GM18951 (cell line): Measurements from ENCODE around the gene INTS1.

ENCODE experiments used
- POLR2A ChIP-seq: IDR thresholded peaks from 4 replicates; pipeline ENCODE4 v1.6.1; 2011; ENCODE audit warnings: mild to moderate bottlenecking; ENCODE audit not compliant: insufficient read length, insufficient read depth; ENCODE audit errors: extremely low read depth
- in situ Hi-C: fragments of 300-500 bp; cut with MboI; formaldehyde crosslinking; loops from one replicate; pipeline ENCODE4 v1.12.0; 2022; ENCODE audit warnings: low sequenced_read_pairs, mixed read lengths, inconsistent platforms; ENCODE audit not compliant: unreplicated experiment

Gene INTS1

DNA sequence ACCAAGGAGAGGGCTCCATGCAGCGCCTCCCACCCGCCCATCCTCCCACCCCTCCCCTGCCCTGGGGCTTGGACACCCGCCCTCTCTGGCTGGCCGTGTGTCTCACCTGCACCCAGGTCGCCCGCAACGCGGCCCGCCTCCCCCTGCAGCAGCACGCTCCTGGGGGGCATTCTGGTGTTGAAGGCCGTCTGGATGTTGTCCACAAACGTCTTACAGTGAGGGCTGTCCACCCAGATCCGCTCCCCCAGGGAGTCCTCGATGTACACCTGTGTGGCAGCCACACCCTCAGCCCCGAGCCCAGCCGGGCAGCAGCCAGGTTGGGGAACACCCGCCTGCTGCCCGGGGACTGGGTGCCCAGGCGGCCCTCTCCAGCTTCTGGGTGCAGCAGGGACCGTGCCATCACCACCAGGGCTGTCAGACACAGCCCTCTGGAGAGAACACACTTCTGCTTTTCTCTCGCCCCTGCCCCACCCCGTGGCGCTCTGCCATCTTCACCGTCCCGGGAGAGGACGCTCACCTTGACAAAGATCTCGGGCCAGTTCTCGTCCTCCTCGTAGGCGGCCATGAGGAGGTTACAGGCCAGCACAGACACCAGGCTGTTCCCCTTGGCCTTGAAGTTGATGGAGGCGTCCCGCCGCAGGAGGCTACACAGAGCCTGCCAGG is 4.7 kb downstream of the INTS1 start:
- in situ Hi-C loops = no loop called here
- TF ChIP-seq POLR2A = no peak

DNA sequence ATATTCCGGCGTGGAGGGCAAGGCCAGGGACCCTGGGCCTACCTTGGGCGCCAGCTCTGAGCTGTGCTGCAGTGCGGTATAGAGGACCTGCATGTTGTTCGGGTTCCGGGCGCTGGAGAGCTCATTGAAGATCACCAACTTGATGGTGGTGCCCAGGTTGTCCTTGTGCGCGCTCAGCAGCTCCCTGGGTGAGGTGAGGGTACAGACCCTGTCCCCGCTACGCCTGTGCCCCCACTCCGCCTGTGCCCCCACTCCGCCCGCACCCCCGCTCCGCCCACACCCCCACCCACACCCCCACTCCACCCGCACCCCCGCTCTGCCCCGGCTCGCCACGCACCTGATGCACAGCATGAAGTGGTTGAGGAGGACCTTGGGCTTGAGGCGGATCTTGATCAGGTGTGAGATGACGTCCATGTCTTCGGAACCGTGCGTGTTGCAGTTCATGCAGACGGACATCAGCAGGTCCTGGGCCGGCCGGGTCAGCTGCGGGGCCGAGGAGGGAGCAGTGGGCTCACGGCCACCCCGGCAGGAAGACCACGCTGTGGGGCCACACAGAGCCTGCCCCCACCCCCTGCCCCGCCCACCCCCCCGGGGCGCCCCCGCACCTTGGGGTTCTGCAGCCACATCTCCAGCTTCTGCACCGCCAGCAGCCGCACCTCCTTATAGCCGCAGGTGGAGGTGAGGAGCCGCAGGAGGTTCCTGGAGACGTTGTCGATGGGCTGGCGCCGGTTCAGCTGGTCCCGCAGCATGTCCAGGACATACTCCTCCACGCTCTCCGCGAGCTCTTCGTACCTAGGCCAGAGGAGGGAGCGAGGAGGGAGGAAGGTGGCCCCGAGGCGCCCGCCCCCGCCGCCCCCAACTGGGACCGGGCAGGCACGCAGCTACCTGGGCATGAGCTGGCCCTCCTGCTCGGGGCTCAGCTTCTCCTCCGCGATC is 5.6 kb downstream of the INTS1 start:
- in situ Hi-C loops = no loop called here
- TF ChIP-seq POLR2A = no peak

DNA sequence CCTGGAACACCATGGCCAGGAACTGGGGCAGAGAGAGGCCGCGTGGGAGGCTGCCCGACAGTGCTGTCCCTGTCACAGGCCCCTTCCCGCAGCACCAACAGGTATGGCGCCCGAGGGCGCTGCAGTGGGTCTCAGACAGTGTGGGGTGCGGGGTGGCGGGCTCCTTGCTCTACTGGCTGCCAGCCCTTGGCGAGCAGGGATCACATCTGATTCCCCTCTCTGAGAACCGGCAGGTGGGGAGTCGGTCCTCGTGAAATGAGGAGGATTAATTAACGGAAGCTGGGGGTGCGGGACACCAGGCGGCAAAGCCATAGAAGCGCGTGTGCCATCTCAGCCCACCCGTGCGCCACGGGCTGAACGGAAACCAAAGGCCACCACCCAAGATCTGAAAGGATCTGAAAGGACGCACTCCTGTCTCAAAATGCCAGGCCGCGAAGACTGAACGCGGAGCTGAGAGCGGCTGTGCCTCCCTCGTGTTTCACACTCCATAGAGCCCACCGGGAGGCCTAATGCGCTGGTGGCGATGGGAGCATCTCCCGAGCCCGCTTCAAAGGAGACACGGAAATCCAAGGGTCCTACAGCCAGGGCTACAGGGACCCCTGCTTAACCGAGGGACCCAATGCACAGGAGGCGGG is 6.8 kb downstream of the INTS1 start:
- in situ Hi-C loops = no loop called here
- TF ChIP-seq POLR2A = no peak

DNA sequence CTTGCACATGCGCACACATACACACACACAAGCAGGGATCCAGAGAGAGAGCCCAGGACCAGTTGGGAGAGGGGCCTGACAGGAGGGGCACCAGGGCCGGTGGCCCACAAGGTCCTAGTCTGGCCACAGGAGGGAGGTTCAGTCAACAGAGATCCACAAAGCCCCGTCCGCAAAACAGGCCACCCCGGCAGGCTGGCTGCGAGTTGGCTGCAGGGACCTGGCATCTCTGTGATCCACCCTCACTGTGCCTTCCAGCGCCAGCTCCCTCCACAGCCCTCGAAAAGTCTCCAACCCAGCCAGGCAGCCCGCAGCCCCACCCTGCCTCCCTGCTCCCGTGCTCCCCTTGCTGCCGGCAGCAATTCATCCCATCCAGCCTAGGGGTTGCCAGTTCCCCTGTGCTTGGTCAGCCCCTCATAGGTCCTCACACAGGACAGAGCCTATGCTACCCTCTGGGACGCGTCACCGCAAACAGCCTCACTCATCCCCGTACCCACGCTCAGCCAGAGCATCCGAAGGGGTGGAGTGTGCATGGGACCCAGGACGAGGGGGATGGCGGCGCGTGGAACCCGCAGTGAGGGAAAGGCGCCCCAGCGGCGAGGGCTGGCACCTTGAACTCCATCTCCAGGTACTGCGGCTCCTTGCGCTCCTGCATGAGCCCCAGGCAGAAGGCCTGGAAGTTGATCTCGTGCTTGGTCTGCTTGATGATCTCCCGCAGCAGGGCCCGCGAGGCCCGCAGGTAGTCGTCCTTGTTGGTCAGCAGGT is 7.5 kb downstream of the INTS1 start:
- in situ Hi-C loops = no loop called here
- no peak for TF ChIP-seq POLR2A

DNA sequence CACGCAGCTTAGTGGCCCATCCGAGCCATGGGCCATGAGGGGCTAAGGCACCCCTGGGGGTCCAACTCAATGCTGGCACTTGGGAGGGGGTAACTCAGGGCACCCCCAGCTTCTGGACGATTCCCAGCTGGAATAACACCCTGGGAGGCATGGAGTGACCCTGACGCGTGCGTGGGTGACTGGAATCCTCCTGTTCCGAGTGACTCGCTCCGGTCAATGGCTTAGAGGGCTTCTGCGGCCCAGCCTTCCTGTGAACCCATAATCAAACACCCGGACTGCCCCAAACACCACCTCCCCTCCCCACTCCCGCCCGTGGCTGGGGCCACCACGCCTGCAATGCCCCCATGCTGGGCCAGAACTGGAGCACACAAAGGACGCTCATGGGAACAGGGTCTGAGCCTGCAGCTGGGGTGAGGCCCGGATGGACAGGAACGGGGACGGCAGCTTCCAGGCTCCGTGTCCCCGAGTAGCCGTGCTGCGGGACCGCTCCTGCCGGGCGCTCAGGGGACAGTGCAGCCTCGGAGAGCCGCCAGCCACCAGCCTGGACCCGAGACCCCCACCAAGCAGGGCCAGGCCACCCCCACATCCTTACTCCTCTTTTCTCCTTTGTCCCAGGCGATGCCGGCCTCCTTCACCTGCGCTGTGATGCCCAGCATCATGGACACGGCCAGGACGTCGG is 8.5 kb downstream of the INTS1 start:
- in situ Hi-C loops = no loop called here
- no peak for TF ChIP-seq POLR2A

DNA sequence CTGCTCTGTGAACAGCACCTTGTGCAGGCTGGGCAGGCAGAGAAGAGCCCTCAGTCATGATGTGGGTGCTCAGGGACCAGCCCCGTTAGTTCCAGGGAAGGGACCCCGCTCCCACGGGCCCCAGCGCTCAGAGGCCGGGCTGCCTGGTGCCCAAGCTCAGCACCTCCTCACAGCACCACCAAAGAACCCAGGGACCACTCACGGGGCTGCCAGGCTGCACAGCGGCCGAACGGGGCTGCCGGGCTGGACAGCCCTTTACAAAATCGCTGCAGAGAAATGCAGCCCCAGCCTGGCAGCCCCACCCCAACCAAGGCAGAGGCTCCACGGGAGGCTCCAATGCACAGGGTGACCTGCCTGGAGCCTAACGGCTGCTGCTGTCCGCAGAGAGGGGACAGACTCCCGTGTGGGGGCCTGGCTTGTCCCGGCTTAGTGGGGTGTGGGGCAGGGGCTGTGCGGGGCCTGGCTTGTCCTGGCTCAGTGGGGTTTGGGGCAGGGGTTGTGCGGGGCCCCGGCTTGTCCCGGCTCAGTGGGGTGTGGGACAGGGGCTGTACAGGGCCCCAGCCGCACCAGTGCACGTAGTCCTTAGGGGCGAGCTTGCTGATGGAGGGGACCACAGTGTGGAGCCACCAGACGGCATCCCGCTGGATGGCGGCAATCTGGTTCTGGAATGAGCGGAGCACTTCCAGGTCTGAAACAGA is 9.2 kb downstream of the INTS1 start:
- no peak for TF ChIP-seq POLR2A
- in situ Hi-C loops = no loop called here

DNA sequence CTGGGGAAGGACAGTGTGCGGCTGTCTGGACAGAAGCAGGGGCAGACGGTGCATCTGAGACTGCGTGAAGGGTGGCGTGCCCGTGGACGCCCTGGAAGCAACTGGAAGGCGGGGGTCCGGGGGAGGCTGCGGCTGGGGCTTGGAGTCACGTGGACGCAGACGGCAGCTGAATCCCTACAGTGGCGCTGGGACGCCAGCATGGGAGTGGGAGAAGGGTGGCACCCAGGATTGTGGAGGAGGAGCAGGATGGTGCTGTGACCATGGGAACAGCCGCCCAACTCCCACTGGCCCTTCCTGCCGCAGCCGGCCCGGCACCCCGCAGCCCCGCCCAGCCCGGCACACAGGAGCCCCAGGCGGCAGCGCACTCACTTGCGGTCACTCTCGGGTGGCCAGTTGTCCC is 9.7 kb downstream of the INTS1 start:
- in situ Hi-C loops = no loop called here
- TF ChIP-seq POLR2A = no peak

DNA sequence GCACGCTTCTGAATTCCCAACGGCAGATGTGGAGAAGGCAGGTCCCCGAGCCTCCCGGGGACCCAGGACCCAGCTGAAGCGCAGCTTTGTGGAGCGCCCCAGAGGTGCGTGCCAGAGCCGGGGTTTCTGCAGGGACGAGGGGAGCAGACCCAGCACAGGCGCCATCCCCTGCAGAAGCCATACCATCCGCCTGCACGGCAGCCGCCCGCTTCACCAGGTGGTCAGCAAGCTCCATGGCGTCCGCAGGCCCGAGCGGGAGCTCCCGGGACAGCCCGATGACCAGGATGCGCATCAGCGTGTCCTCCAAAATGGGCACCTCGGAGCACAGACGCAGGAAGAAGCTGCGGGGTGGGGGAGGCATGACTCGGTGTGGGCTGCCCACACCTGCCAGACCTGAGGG is 10.6 kb downstream of the INTS1 start:
- in situ Hi-C loops = no loop called here
- no peak for TF ChIP-seq POLR2A

DNA sequence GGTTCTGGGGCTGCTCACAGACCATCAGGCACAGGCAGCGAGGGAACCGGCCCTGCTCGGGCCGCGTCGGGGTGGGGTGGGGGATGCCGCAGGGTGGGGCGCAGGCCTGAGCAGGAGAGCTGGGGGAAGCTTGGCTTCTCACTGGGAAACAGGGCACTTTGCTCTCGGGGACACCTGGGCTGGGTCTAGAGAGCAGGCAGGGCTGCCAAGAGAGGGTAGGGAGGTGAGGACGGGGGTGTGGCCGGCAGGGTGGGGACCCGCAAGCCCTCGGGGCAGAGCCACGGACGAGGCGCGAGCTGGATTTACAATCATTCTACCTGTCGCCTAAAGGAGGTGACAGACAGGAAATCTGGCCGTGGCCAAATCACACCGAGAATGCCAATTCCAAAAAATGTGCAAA is 11.1 kb downstream of the INTS1 start:
- in situ Hi-C loops = no loop called here
- TF ChIP-seq POLR2A = no peak

DNA sequence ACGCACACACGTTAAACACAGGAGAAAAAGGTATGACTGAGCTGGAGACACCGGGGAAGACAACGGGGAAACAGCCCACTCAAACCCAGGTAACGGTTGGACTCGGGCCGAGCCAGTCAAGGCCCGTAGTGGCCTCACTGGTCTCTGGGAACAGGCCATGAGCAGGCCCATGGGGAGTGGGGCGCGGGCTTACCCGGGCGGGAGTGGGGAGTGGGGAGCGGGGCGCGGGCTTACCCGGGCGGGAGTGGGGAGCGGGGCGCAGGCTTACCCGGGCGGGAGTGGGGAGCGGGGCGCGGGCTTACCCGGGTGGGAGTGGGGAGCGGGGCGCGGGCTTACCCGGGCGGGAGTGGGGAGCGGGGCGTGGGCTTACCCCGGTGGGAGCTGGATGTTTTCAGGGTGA is 11.5 kb downstream of the INTS1 start:
- in situ Hi-C loops = no loop called here
- TF ChIP-seq POLR2A = no peak

DNA sequence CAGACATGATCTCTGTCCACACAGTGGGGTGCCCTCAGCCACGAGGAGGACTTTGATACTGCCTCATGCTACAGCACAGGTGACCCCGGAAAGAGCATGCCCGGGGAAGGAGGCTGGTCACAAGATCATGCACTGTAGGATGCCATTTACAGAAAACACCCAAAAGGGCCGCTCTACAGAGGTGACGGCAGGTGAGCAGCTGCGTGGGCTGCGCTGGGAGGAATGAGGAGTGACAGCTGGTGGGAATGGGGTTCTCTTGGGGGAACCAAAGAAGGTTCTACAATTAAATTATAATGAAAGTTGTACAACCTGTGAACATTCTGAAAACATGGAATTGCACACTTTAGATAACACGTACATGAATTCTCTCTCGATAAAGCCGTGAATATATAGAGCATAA is 12.0 kb downstream of the INTS1 start:
- in situ Hi-C loops = no loop called here
- TF ChIP-seq POLR2A = no peak

DNA sequence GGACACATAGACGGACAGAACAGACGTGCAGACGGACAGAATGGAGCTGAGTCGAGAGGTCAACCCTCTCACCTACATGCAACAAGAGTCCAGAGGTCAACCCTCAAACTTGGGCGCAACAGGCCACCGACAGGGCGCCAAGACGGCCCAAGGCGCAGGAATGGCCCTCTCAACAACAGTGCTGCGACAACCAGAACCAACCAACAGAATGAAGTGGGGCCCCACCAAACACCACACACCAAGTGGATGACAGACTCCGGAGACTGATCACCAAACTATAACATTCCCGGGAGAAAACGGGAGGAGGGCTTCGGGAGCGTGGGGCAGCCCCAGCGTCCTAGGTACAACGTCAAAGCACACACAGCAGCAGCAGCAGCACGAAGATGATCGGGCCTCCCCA is 13.4 kb downstream of the INTS1 start:
- in situ Hi-C loops = no loop called here
- TF ChIP-seq POLR2A = no peak
